Activated T-cell treated with anti-CD3 and anti-CD28 coated beads for 24 hours (primary cell): ENCODE measurements around the gene LRP8.
"Not testable (repeated sequence)": the region's sequence is repeated elsewhere in the genome, so short reads cannot be mapped to it uniquely, and the experiment has no call there.

Experiments used
- DNase-seq: peaks from one replicate; pipeline ENCODE4 v3.0.0-alpha.2; 2020; ENCODE audit warnings: low read depth

The LRP8 gene

GRCh38 chr1:53207726-53208125 is 120.1 kb downstream of the LRP8 start:
- DNase-seq, result no peak

- DNase-seq, result no peak
These were observed 121.0 kb downstream of the LRP8 start for GRCh38 chr1:53206735-53207379.

DNA sequence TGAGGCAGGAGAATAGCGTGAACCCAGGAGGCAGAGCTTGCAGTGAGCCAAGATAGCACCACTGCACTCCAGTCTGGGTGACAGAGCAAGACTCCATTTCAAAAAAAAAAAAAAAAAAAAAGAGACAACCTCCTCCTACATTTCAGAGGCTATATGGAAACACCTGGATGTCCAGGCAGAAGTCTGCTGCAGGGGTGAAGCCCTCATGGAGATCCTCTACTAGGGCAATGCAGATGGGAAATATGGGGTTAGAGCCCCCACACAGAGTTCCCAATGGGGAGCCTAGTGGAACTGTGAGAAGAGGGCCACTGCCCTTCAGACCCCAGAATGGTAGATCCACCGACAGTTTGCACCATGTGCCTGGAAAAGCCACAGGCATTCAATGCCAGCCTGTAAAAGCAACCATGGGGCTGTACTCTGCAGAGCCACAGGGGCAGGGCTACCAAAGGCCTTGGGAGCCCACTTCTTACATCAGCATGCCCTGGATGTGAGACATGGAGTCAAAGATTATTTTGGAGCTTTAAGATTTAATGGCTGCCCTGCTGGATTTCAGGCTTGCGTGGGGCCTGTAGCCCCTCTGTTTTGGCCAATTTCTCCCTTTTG is 121.7 kb downstream of the LRP8 start:
- DNase-seq, result not testable (repeated sequence)

GRCh38 chr1:53205496-53205895 is 122.4 kb downstream of the LRP8 start:
- DNase-seq, result not testable (repeated sequence)

DNA sequence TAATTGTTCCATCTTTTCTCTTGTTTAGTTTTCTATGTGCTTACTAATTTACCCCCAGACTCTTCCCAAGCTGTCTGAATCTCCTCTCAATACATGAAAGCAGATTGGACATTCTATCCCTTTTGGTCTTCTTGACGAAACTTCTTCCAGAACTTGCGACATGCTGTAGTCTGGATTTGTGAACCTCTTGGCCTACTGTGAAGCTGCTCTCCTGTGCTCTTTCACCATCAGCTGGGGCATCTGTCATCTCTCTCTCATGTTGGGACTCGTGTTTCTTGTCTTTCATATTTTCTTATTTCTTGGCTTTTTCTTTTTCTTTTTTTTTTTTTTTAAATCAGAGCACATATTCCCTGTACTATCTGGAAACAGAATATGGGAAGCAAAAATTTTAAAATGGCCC is 124.4 kb downstream of the LRP8 start:
- no peak for DNase-seq

GRCh38 chr1:53198241-53198651 is 129.6 kb downstream of the LRP8 start:
- DNase-seq, result no peak

DNA sequence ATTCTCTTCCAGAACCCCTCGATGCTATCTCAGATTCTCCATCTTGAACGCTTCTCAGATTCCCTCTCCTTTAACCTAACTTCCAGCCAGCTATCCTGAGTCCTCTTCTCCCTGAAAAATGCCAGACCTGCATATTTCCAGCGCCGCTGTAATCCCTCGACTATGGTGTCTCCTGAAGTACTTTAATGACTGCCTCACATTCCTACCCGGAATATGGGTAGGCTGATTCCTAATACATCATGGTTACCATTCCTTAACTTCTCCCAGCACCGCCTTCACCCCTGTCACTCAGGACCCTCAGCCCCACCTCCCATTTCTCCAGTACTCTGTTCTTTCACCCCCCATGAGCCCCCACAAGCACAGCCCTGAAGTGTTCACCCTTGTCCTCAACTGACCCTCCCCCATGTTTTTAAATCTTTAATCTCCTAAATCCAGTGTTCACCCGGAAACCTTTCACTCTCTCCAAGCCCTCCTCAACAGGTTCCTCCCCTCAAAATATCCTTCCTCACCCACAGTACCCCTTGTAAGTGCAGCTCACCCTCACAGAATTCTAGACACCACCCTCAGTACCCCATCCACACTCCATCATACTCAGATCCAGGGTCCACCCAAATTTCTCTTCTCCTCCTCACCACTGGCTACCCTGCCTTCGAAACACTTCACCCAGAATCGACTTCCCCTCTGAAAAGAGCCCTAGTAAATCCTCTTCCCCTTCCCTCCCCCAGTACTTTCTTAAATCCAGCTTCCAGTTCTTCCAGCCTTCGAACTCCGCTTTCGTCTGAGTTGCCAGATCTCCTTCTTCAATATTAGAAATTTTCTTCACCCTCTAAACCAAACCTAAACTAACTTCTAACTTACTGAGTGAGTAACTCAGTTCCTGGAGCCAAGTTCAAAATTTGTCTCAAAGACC is 130.3 kb downstream of the LRP8 start:
- no peak for DNase-seq

DNA sequence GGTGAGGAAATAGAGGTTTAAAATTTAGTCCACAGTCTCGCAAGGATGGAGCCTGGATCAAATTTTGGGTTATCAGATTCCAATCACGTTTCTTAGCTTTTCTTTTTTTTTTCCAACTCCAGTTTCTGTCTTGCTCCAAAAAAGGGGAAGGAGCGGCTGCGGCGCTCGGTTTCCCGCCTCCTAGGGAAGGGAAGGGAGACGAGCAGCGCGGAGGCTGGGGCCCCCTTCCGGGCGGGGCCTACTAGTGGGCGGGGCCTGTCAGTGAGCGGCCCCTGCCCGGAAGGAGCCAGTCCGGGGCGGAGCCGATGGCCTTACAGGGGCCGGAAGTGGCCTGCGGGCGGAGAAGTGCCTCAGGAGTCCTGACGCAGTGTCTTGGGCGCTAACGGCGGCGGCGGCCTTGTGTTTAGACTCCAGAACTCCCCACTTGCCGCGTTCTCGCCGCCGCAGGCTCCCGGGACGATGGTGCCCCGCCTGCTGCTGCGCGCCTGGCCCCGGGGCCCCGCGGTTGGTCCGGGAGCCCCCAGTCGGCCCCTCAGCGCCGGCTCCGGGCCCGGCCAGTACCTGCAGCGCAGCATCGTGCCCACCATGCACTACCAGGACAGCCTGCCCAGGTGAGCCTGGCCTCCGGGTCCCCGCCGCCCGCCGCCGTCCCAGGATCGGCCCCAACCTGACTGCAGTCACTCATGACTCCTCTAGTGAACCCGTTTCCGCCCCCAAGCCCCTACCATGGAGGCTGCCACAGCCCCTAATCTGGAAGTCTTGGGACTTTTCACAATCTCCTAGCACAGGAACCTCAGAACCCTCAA is 131.2 kb downstream of the LRP8 start, which contains the start of gene CPT2:
CPT2 (plus strand) TSS at position 340 of the 806 bp plus-strand sequence; CDS start at position 460, 120 bp downstream.
- DNase-seq, result peak; percentile 89

GRCh38 chr1:53196017-53196484 is 131.8 kb downstream of the LRP8 start:
- no peak for DNase-seq

DNA sequence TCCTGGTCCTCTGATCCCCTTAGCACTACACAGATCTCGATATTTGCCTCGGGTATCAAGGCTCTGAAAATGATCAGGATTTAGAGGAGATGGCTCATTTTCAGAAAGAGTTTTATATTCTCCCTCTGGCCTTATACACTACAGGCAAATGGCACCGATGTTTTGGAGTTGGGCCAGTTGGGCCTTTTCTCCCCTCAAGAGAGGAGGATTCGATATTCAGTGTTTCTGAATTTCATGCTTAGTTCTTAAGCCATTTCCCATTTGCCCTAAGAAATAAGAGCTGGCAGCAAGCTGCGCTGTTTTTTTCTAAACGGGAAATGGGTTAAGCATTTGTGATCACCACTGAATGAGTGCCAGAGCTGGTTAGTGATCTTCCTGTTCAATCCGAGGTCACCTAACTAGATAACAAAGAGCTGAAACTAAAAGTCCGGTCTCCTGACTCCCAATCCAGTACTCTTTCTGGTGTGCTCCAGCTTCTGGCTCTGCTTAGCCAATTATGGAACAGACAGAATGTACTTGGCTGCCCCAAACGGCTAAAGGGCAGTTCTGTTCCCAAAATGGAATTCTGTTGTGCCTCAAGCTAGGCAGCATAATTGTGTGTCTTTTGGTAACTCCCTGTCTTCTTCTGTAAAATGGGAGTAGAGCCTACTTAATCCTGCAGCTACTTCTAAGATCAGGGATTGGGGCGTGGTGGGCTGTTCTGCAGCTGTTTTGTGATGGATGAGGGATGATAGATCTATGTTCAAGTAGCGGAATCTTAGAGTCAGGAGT is 132.4 kb downstream of the LRP8 start:
- DNase-seq, result no peak
